ENCODE measurements around the gene RCC1.

DNA sequence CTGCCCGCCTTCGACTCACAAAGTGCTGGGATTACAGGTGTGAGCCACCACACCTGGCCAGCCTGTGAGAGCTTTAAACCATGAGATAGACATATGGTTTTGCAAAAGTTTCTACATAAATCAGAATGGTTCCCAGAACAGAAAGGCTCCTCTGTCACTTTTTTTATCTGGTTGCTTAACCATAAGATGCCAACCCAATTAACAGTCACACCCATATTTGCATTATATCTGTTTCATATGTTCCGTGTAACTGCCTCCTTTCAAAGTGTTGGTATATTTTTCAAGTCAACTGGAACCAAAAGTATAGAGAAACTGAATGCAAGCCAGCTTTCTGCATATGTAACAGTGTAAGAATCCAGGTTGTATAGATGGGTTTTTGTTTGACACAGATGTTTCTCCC is 23.7 kb upstream of the RCC1 start:
- no peak for TF ChIP-seq CTCF (IDR thresholded peaks at IDR 0.05; ENCODE audit: extremely low read depth in 1 of 2, insufficient read depth in 1 of 2, low read depth in 1 of 2, low read length in 2 of 2)
- no peak for TF ChIP-seq POLR2A (IDR thresholded peaks at IDR 0.05; ENCODE audit: low read depth, low read length)
- TF ChIP-seq POLR2AphosphoS5 (IDR thresholded peaks at IDR 0.05; ENCODE audit: insufficient read depth, low read depth, low read length) = no peak
- TF ChIP-seq EZH2 (IDR thresholded peaks at IDR 0.05; ENCODE audit: borderline replicate concordance, low read depth, low read length, severe bottlenecking) = no peak
- no peak for TF ChIP-seq JUN (IDR thresholded peaks at IDR 0.05; ENCODE audit: borderline replicate concordance, insufficient read depth, insufficient read length, low read depth)
- no peak for TF ChIP-seq MAX (IDR thresholded peaks at IDR 0.05; ENCODE audit: insufficient read depth, insufficient read length)
- no peak for TF ChIP-seq GATA2 (IDR thresholded peaks at IDR 0.05; ENCODE audit: insufficient read depth, insufficient read length, low read depth, low read length)

Measured in endothelial cell of umbilical vein (primary cell).